ENCODE data around the gene RFTN1.

RFTN1 gene

DNA sequence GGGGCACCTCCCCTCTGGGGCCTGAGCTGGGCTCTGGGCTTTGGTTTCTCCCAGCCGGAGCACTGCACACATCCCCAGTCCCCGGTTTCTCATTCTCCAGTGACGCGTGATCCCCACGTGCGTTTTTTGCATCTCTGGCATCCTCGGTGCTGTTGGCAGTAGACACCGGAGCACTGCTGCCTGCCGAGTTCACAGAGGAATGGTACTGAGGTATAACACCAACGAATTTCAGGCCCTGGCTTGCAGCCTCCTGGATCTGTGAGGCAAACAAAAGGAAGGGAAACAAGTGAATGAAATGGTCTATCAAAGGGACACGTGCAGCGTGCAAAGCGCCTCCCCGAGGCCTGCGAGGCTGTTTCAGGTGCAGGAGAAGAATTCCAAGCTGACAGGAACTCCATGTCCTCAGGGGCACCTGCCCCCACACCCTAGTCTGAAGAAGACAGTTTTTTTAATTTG, 135.6 kb downstream of the RFTN1 start:
- H3K27me3 ChIP-seq (ENCODE audit: control insufficient read depth, insufficient read depth, low read length), result no peaks in the 10 kb centered on the region
- H3K4me1 ChIP-seq (ENCODE audit: control insufficient read depth, insufficient read depth, low read length), result no peaks in the 10 kb centered on the region
- no peaks in the 10 kb centered on the region for H3K36me3 ChIP-seq (ENCODE audit: control insufficient read depth, insufficient read depth, low read length)
- no peak overlapping the region for H3K4me3 ChIP-seq (ENCODE audit: low read depth, low read length)
- no peak overlapping the region for H3K9ac ChIP-seq (ENCODE audit: low read depth, low read length)
- H3K9me3 ChIP-seq (ENCODE audit: control insufficient read depth, insufficient read depth, low read length), result no peaks in the 10 kb centered on the region

DNA sequence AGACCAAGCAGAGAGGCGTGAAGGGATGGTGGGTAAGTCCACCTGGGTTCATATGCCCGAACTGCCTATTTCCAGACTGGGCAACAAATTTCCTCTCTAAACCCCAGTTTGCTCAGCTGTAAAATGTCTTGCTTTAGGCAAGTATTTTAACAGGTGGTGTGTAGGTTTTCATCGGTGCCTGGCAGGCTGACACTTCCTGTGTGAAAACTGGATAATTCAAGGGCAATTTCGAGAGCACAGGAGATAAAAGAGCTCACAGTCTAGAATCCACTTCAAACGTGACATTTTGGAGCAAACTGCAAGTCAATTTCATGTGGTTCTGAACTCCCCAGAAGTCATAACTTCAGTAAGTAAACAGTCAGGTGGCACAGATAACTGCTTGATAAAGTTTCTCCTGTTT, 136.3 kb downstream of the RFTN1 start:
- H3K36me3 ChIP-seq (ENCODE audit: control insufficient read depth, insufficient read depth, low read length), result no peaks in the 10 kb centered on the region
- no peaks in the 10 kb centered on the region for H3K4me1 ChIP-seq (ENCODE audit: control insufficient read depth, insufficient read depth, low read length)
- H3K9me3 ChIP-seq (ENCODE audit: control insufficient read depth, insufficient read depth, low read length), result no peaks in the 10 kb centered on the region
- no peak overlapping the region for H3K9ac ChIP-seq (ENCODE audit: low read depth, low read length)
- no peaks in the 10 kb centered on the region for H3K27me3 ChIP-seq (ENCODE audit: control insufficient read depth, insufficient read depth, low read length)
- no peak overlapping the region for H3K4me3 ChIP-seq (ENCODE audit: low read depth, low read length)

DNA sequence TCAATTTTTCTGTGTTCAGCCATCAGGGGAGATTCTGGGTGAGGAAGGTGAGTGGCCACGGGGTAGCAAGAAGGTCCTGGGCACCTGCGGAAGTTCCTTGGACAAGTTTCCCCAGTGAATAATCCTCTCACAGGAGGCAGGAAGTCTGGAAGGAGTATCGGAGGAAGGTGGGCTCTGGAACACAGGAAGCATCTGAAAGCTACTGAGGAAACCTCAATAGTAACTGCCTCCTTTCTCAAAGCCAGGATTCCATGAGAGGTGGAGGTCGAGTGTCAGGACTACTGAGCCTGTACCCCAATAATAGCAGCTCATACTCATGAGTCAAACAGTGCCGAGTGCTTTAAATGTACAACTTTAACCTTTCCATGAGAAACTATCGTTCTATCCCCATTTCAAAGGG, 137.6 kb downstream of the RFTN1 start:
- Histone ChIP-seq H3K9ac (ENCODE audit: low read depth, low read length) (no peak overlapping the region), H3K9me3 (ENCODE audit: control insufficient read depth, insufficient read depth, low read length) (no peaks in the 10 kb centered on the region), H3K36me3 (ENCODE audit: control insufficient read depth, insufficient read depth, low read length) (no peaks in the 10 kb centered on the region), H3K4me3 (ENCODE audit: low read depth, low read length) (no peak overlapping the region), H3K27me3 (ENCODE audit: control insufficient read depth, insufficient read depth, low read length) (no peaks in the 10 kb centered on the region), H3K4me1 (ENCODE audit: control insufficient read depth, insufficient read depth, low read length) (peaks cover 2% of the 10 kb centered on the region)

DNA sequence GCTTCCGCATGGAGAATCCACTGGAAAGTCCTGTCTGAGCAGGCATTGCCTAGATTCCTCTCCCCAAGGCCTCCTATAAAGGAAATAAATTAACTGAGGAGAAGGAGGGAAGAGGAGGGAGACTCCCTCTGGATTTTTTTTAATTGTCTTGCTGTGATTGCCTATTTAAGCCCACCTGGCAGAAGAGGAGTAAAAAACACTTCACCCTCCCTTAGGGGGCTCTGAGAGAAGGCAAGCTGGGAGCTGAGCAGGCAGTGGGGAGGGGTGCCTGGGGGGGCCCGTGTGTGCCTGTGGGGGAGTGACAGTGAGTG, 138.6 kb downstream of the RFTN1 start:
- H3K4me3 ChIP-seq (ENCODE audit: low read depth, low read length), result no peak overlapping the region
- no peaks in the 10 kb centered on the region for H3K36me3 ChIP-seq (ENCODE audit: control insufficient read depth, insufficient read depth, low read length)
- H3K9me3 ChIP-seq (ENCODE audit: control insufficient read depth, insufficient read depth, low read length), result no peaks in the 10 kb centered on the region
- no peak overlapping the region for H3K9ac ChIP-seq (ENCODE audit: low read depth, low read length)
- no peaks in the 10 kb centered on the region for H3K27me3 ChIP-seq (ENCODE audit: control insufficient read depth, insufficient read depth, low read length)
- H3K4me1 ChIP-seq (ENCODE audit: control insufficient read depth, insufficient read depth, low read length), result peaks cover 10% of the 10 kb centered on the region

DNA sequence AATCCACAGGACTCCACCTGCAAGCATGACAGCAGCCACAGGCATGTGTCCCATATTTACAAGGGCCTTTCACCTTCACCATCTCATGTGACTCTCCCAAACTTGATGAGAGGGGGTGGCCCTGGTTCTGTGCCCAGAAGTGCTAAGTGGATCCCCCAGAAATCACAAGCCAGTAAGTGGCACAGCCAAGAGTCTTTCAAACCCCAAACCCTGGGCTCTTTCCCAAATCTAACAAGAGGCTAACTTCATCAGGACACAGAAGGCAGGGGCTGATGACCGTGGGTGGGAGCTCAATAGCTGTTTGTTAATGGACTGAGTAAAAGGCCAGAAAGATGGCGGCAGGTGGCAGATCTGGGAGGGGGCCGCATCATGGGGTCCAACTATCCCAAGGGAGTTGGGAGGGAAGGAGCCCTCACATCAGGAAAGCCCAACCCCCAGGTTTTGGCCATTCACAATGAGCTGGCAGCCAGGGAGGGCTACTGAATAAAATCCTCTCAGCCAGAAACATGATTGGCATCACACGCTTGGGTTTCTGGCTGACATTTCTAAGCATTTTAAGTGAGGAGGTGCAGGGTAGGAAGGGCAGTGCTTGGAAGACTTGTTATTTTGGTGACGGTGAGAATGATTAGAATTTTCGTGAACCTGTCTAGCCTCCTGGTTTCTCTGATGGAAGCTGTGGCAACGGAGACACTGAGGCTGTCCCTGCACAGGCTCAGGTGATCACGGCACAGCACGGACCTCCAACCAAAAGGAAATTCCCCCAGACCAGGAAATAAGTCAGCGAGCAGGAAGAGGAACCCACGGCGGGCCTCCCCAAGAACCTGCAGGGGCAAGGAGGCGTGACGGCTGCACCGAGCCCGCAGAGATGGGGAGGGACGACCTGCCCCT, 139.2 kb downstream of the RFTN1 start:
- Histone ChIP-seq H3K9me3 (ENCODE audit: control insufficient read depth, insufficient read depth, low read length) (no peaks in the 10 kb centered on the region), H3K36me3 (ENCODE audit: control insufficient read depth, insufficient read depth, low read length) (no peaks in the 10 kb centered on the region), H3K27me3 (ENCODE audit: control insufficient read depth, insufficient read depth, low read length) (no peaks in the 10 kb centered on the region), H3K9ac (ENCODE audit: low read depth, low read length) (no peak overlapping the region), H3K4me3 (ENCODE audit: low read depth, low read length) (no peak overlapping the region), H3K4me1 (ENCODE audit: control insufficient read depth, insufficient read depth, low read length) (peaks cover 14% of the 10 kb centered on the region)

DNA sequence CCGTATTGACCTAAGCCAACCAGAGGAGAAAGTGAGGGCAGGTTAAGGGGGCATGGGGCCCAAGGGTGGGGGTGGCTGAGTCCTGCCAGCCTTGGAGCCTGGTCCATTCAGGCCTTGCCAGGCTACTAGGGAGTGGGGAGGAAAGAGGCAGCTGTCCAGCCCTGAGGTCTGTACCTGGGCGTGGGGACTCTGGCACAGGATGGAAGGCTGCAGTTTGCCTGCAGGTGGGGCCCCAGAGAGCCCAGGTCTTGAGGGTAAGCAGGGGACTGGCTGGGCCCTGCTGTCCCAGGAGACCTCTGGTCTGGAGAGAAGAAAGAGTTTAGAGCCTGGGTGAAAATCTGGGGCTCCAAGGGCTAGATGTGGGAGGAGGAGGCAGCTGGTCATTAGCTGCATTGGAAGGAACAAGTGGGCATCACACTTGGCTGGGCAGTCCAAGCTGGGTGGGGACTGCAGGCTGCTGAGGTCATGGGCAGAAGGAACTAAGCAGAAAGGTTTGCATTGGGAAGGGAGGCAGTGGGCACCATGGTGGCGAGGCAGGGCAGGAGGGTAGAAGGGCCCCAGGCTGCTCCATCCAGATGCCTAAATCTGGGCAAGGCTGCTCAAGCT, 140.1 kb downstream of the RFTN1 start:
- Histone ChIP-seq H3K9me3 (ENCODE audit: control insufficient read depth, insufficient read depth, low read length) (no peaks in the 10 kb centered on the region), H3K9ac (ENCODE audit: low read depth, low read length) (no peak overlapping the region), H3K4me1 (ENCODE audit: control insufficient read depth, insufficient read depth, low read length) (peaks cover 14% of the 10 kb centered on the region), H3K36me3 (ENCODE audit: control insufficient read depth, insufficient read depth, low read length) (no peaks in the 10 kb centered on the region), H3K27me3 (ENCODE audit: control insufficient read depth, insufficient read depth, low read length) (no peaks in the 10 kb centered on the region), H3K4me3 (ENCODE audit: low read depth, low read length) (no peak overlapping the region)

DNA sequence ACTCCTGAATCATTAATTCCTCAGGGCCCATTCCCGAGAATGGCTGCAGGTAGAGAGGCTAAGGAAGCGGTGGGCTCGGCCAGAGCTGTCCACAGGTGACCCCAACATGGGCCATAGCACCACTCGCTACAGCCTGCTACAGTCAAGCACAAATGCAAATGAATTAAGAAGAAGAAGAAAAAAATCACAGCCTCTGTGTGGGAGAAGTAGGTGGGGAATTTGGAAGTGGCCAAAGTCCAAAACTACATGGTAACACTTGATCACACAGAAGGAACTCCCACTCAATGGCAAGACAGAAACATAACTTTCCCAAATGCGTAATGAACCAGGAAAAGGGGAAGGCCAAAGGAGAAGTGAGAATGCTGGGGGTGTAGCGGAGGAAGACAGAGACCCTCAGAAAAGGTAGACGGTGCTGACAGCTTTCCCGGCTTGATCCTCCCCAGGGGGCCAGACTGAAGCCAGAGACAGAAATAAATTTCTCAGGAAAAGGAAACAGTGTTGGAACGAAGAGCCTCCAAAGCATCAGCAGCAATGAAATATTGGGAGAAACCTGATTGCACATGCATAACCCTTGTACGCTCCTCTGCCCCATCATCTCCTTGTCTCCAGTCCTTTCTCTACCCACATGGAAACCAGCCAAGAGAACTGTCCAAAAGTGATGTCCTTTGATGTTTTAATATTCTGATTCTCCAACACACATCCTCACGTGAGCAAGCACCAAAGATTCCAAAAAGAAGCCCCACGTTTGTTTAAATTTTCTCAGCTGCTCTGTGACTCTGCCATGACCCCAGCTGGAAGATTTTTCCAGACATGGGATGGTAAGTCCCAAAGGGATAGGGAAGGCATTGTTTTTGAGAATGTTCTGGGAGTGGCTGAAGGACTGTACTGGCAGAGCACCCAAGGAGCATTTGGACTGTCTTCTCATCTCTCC, 140.9 kb downstream of the RFTN1 start:
- no peak overlapping the region for H3K4me3 ChIP-seq (ENCODE audit: low read depth, low read length)

DNA sequence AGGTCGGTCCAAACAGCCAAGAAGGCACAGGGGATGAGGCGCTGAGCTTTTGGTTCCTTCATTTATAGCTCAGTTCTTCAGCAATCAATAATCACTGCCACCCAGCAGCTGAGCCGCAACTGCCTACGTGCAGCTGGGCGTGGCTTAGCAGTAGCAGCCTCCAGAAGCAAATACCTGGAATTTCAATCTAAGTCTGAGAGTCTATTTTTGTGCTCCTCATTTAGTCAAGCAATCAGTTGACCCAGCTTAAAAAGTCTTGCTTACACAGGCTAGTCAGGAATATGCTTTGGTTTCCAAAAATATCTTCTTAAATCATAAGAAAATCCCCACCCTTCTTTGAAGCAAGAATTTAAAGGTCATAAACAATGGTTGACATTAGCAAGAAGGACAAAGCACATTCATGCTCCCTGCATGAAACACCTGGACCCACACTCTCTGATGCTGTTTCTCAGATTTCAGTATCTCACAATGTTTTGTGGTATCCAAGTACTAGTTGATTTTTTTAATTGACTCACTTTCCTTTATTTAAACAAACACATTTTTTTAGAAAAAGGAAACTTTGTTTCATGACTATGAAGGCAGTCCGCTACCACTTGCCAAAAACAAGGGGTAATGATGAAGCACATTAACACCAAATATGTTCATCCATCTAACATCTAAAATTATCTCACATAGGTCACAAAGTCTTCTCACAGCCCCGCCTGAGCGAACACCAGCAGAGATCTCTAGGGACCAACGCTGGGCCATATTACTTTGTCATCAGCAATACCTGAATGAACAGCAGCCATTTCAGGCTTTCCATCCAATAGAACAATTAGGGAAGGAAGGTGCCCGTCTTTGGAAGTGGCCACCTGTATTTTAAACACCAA, 142.4 kb downstream of the RFTN1 start:
- Histone ChIP-seq H3K9me3 (ENCODE audit: control insufficient read depth, insufficient read depth, low read length) (no peaks in the 10 kb centered on the region), H3K4me1 (ENCODE audit: control insufficient read depth, insufficient read depth, low read length) (peaks cover 14% of the 10 kb centered on the region), H3K27me3 (ENCODE audit: control insufficient read depth, insufficient read depth, low read length) (no peaks in the 10 kb centered on the region), H3K36me3 (ENCODE audit: control insufficient read depth, insufficient read depth, low read length) (no peaks in the 10 kb centered on the region), H3K4me3 (ENCODE audit: low read depth, low read length) (no peak overlapping the region), H3K9ac (ENCODE audit: low read depth, low read length) (no peak overlapping the region)

More for the DNA sequence above, 140.9 kb downstream of the RFTN1 start:
- Histone ChIP-seq H3K27me3 (ENCODE audit: control insufficient read depth, insufficient read depth, low read length) (no peaks in the 10 kb centered on the region), H3K36me3 (ENCODE audit: control insufficient read depth, insufficient read depth, low read length) (no peaks in the 10 kb centered on the region), H3K9me3 (ENCODE audit: control insufficient read depth, insufficient read depth, low read length) (no peaks in the 10 kb centered on the region), H3K9ac (ENCODE audit: low read depth, low read length) (no peak overlapping the region), H3K4me1 (ENCODE audit: control insufficient read depth, insufficient read depth, low read length) (peaks cover 14% of the 10 kb centered on the region)

DNA sequence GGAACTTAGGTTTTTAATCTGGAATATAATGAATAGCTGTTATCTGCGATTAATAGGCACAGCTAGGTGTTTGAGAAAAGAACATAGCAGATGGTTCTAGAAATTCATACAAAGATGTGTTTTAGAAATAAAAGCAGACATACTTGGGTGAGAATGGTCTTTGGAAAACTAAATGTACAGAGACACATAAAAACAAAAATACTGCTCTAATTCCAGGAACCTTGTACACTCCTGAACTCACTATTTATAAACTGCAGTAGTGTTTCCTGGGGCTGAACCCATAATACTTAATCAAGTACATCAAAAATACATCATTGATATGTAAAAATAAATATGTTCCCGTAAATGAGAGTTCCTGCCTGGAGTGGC, 143.0 kb downstream of the RFTN1 start:
- H3K9ac ChIP-seq (ENCODE audit: low read depth, low read length), result no peak overlapping the region
- H3K4me3 ChIP-seq (ENCODE audit: low read depth, low read length), result no peak overlapping the region
- no peaks in the 10 kb centered on the region for H3K27me3 ChIP-seq (ENCODE audit: control insufficient read depth, insufficient read depth, low read length)
- H3K9me3 ChIP-seq (ENCODE audit: control insufficient read depth, insufficient read depth, low read length), result no peaks in the 10 kb centered on the region
- H3K36me3 ChIP-seq (ENCODE audit: control insufficient read depth, insufficient read depth, low read length), result no peaks in the 10 kb centered on the region
- peaks cover 14% of the 10 kb centered on the region for H3K4me1 ChIP-seq (ENCODE audit: control insufficient read depth, insufficient read depth, low read length)

DNA sequence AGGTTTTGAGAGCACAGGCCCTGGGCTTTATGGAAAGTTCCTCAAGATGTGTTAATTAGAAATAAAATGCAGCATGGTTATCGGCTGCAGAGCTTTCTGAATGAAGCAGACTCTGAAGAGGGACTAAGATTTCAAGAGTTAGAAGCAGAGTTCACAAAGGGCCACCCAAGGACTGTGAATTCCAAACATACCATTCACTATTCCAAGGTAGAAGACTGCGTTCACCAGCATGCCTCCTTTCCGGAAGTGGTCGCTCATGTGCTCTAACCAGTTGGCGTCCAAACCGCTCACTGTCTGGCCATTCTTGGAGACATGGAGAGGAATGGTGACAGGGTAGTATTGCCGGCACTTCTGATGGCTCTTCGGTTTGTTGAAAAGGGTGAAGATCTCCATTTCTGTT, 143.6 kb downstream of the RFTN1 start:
- no peaks in the 10 kb centered on the region for H3K36me3 ChIP-seq (ENCODE audit: control insufficient read depth, insufficient read depth, low read length)
- no peaks in the 10 kb centered on the region for H3K27me3 ChIP-seq (ENCODE audit: control insufficient read depth, insufficient read depth, low read length)
- no peak overlapping the region for H3K4me3 ChIP-seq (ENCODE audit: low read depth, low read length)
- H3K9ac ChIP-seq (ENCODE audit: low read depth, low read length), result no peak overlapping the region
- peaks cover 14% of the 10 kb centered on the region for H3K4me1 ChIP-seq (ENCODE audit: control insufficient read depth, insufficient read depth, low read length)
- H3K9me3 ChIP-seq (ENCODE audit: control insufficient read depth, insufficient read depth, low read length), result no peaks in the 10 kb centered on the region

DNA sequence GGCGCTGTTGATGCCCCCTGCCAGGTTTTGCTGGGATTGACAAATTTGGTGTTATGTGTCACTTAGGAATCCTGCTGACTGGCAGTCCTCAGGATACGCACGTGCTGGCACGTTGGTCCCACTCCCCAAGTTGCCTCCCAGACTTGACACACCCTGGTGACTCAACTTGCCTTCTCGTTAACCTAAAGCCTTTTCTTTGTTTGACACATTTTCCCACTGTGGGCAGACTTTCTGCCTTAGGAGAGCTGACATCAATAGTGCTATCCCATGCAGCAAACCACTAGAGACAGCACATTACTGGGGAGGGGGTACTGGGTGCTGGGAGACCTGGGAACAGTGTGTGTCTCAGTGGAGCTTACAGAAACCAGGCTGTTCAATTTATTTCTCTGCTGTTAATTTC, 144.2 kb downstream of the RFTN1 start:
- Histone ChIP-seq H3K36me3 (ENCODE audit: control insufficient read depth, insufficient read depth, low read length) (no peaks in the 10 kb centered on the region), H3K4me3 (ENCODE audit: low read depth, low read length) (no peak overlapping the region), H3K4me1 (ENCODE audit: control insufficient read depth, insufficient read depth, low read length) (peaks cover 14% of the 10 kb centered on the region), H3K27me3 (ENCODE audit: control insufficient read depth, insufficient read depth, low read length) (no peaks in the 10 kb centered on the region), H3K9ac (ENCODE audit: low read depth, low read length) (no peak overlapping the region), H3K9me3 (ENCODE audit: control insufficient read depth, insufficient read depth, low read length) (no peaks in the 10 kb centered on the region)

Data from iPS-15b (cell line).